Duodenal mucosa (tissue), 2 donors: ENCODE results near the gene PLXNA2.

Experiments
- H3K27ac ChIP-seq: one replicate; pipeline ENCODE4 v1.7.0; 2013; ENCODE audit warnings: low read depth, low read length
- H3K27me3 ChIP-seq, 2 donors: one replicate each; pipeline ENCODE4 v1.7.0; 2013; ENCODE audit warnings: low read length in 2 of 2, control low read depth in 1 of 2; ENCODE audit not compliant: insufficient read depth in 2 of 2, control insufficient read depth in 1 of 2
- H3K36me3 ChIP-seq, 2 donors: one replicate each; pipeline ENCODE4 v1.7.0; 2013; ENCODE audit warnings: low read length in 2 of 2, control low read depth in 1 of 2; ENCODE audit not compliant: insufficient read depth in 2 of 2, control insufficient read depth in 1 of 2
- H3K4me1 ChIP-seq, 2 donors: one replicate each; pipeline ENCODE4 v1.7.0; 2013; ENCODE audit warnings: low read length in 2 of 2, control low read depth in 1 of 2; ENCODE audit not compliant: insufficient read depth in 2 of 2, control insufficient read depth in 1 of 2
- H3K4me3 ChIP-seq, 2 donors: one replicate each; pipeline ENCODE4 v1.7.0; 2013; ENCODE audit warnings: low read length in 2 of 2, low read depth in 1 of 2
- H3K9ac ChIP-seq, 2 donors: one replicate each; pipeline ENCODE4 v1.7.0; 2013; ENCODE audit warnings: low read length in 2 of 2, low read depth in 1 of 2
- H3K9me3 ChIP-seq, 2 donors: one replicate each; pipeline ENCODE4 v1.7.0; 2013; ENCODE audit warnings: low read length in 2 of 2, control low read depth in 1 of 2; ENCODE audit not compliant: control insufficient read depth in 1 of 2

PLXNA2 gene

GRCh38 chr1:208089761-208090370 is 154.3 kb downstream of the PLXNA2 start:
- no peak overlapping the region for H3K9ac ChIP-seq
- H3K9me3 ChIP-seq: no peaks in the 10 kb centered on the region
- H3K36me3 ChIP-seq: peaks cover 23 to 66% of the 10 kb centered on the region in 2 donors
- H3K4me3 ChIP-seq: no peak overlapping the region
- H3K27ac ChIP-seq: no peak overlapping the region
- H3K27me3 ChIP-seq: no peaks in the 10 kb centered on the region
- H3K4me1 ChIP-seq: peaks cover 8% of the 10 kb centered on the region in 2 donors

- H3K9me3 ChIP-seq: no peaks in the 10 kb centered on the region
- peaks cover 23 to 66% of the 10 kb centered on the region in 2 donors for H3K36me3 ChIP-seq
- H3K27ac ChIP-seq: no peak overlapping the region
- no peak overlapping the region for H3K9ac ChIP-seq
- peaks cover 8% of the 10 kb centered on the region in 2 donors for H3K4me1 ChIP-seq
- no peaks in the 10 kb centered on the region for H3K27me3 ChIP-seq
- no peak overlapping the region for H3K4me3 ChIP-seq
Measured at GRCh38 chr1:208089149-208089548, 155.0 kb downstream of the PLXNA2 start.

GRCh38 chr1:208088319-208088718 is 155.9 kb downstream of the PLXNA2 start:
- H3K4me1 ChIP-seq: peaks cover 8% of the 10 kb centered on the region in 2 donors
- peaks cover 19 to 64% of the 10 kb centered on the region in 2 donors for H3K36me3 ChIP-seq
- H3K4me3 ChIP-seq: no peak overlapping the region
- no peaks in the 10 kb centered on the region for H3K27me3 ChIP-seq
- no peak overlapping the region for H3K9ac ChIP-seq
- H3K27ac ChIP-seq: no peak overlapping the region
- H3K9me3 ChIP-seq: no peaks in the 10 kb centered on the region

- H3K9me3 ChIP-seq: no peaks in the 10 kb centered on the region
- H3K4me3 ChIP-seq: no peak overlapping the region
- no peaks in the 10 kb centered on the region for H3K27me3 ChIP-seq
- H3K4me1 ChIP-seq: peaks cover 8% of the 10 kb centered on the region in 2 donors
- H3K9ac ChIP-seq: no peak overlapping the region
- peaks cover 17 to 65% of the 10 kb centered on the region in 2 donors for H3K36me3 ChIP-seq
- H3K27ac ChIP-seq: no peak overlapping the region
Measured at GRCh38 chr1:208085655-208086515, 158.3 kb downstream of the PLXNA2 start.

- H3K27ac ChIP-seq: no peak overlapping the region
- no peaks in the 10 kb centered on the region for H3K27me3 ChIP-seq
- no peak overlapping the region for H3K4me3 ChIP-seq
- H3K9me3 ChIP-seq: no peaks in the 10 kb centered on the region
- peaks cover 3 to 4% of the 10 kb centered on the region in 2 donors for H3K4me1 ChIP-seq
- H3K36me3 ChIP-seq: peaks cover 17 to 65% of the 10 kb centered on the region in 2 donors
- no peak overlapping the region for H3K9ac ChIP-seq
Measured at GRCh38 chr1:208084764-208085163, 159.4 kb downstream of the PLXNA2 start.

- Histone ChIP-seq H3K4me1 (peaks cover 3 to 4% of the 10 kb centered on the region in 2 donors), H3K27me3 (no peaks in the 10 kb centered on the region), H3K27ac (no peak overlapping the region), H3K9ac (no peak overlapping the region), H3K36me3 (peaks cover 17 to 67% of the 10 kb centered on the region in 2 donors), H3K4me3 (no peak overlapping the region), H3K9me3 (no peaks in the 10 kb centered on the region)
Measured at GRCh38 chr1:208084220-208084619, 160.0 kb downstream of the PLXNA2 start.

GRCh38 chr1:208083715-208084085 is 160.5 kb downstream of the PLXNA2 start:
- peaks cover 22 to 67% of the 10 kb centered on the region in 2 donors for H3K36me3 ChIP-seq
- H3K9me3 ChIP-seq: no peaks in the 10 kb centered on the region
- peaks cover 3 to 4% of the 10 kb centered on the region in 2 donors for H3K4me1 ChIP-seq
- no peak overlapping the region for H3K27ac ChIP-seq
- H3K27me3 ChIP-seq: no peaks in the 10 kb centered on the region
- no peak overlapping the region for H3K9ac ChIP-seq
- no peak overlapping the region for H3K4me3 ChIP-seq

GRCh38 chr1:208083016-208083714 is 161.0 kb downstream of the PLXNA2 start:
- Histone ChIP-seq H3K36me3 (peaks cover 27 to 72% of the 10 kb centered on the region in 2 donors), H3K4me3 (no peak overlapping the region), H3K4me1 (peaks cover 3 to 4% of the 10 kb centered on the region in 2 donors), H3K27ac (no peak overlapping the region), H3K27me3 (no peaks in the 10 kb centered on the region), H3K9ac (no peak overlapping the region), H3K9me3 (no peaks in the 10 kb centered on the region)

- H3K36me3 ChIP-seq: peaks cover 19 to 81% of the 10 kb centered on the region in 2 donors
- no peaks in the 10 kb centered on the region for H3K27me3 ChIP-seq
- H3K4me3 ChIP-seq: no peak overlapping the region
- no peak overlapping the region for H3K27ac ChIP-seq
- H3K4me1 ChIP-seq: peaks cover 3 to 4% of the 10 kb centered on the region in 2 donors
- H3K9me3 ChIP-seq: no peaks in the 10 kb centered on the region
- no peak overlapping the region for H3K9ac ChIP-seq
Measured at GRCh38 chr1:208081972-208082371, 162.2 kb downstream of the PLXNA2 start.
